DMS153 (cell line): Measurements from ENCODE around the gene MAK.
"Not testable (repeated sequence)": the region's sequence is repeated elsewhere in the genome, so short reads cannot be mapped to it uniquely, and the experiment has no call there.

Source experiments
- DNase-seq: peaks from one replicate; lab custom pipeline; 2025; lab: John Stamatoyannopoulos, UW

Gene MAK

GRCh38 chr6:10854922-10855632 is 16.7 kb upstream of the MAK start:
- DNase-seq, result no peak

GRCh38 chr6:10853849-10854300 is 15.5 kb upstream of the MAK start:
- DNase-seq, result not testable (repeated sequence)

- no peak for DNase-seq
Measured at GRCh38 chr6:10852361-10852960, 14.1 kb upstream of the MAK start.

- no peak for DNase-seq
Measured at GRCh38 chr6:10850728-10851127, 12.4 kb upstream of the MAK start.

- DNase-seq, result no peak
Measured at GRCh38 chr6:10849901-10850300, 11.6 kb upstream of the MAK start.

- DNase-seq, result no peak
Measured at GRCh38 chr6:10847684-10848083, 9.3 kb upstream of the MAK start.

GRCh38 chr6:10843554-10843953 is 5.2 kb upstream of the MAK start:
- DNase-seq, result no peak

GRCh38 chr6:10838794-10839333 is 525 bp upstream of the MAK start:
- no peak for DNase-seq

GRCh38 chr6:10837622-10837994 is 731 bp downstream of the MAK start:
- DNase-seq, result no peak

GRCh38 chr6:10837009-10837621 is 1.2 kb downstream of the MAK start:
- no peak for DNase-seq

- DNase-seq, result no peak
Measured at GRCh38 chr6:10834823-10835222, 3.5 kb downstream of the MAK start.

- DNase-seq, result no peak
Measured at GRCh38 chr6:10831609-10832008, 6.7 kb downstream of the MAK start.

- DNase-seq, result no peak
Measured at GRCh38 chr6:10824819-10825218, 13.5 kb downstream of the MAK start.

- DNase-seq, result no peak
Measured at GRCh38 chr6:10824297-10824696, 14.0 kb downstream of the MAK start.

GRCh38 chr6:10814176-10814575 is 24.2 kb downstream of the MAK start:
- not testable (repeated sequence) for DNase-seq

GRCh38 chr6:10809098-10809497 is 29.2 kb downstream of the MAK start:
- no peak for DNase-seq

- no peak for DNase-seq
Measured at GRCh38 chr6:10808376-10808775, 30.0 kb downstream of the MAK start.

GRCh38 chr6:10801224-10801848 is 37.0 kb downstream of the MAK start:
- DNase-seq, result no peak

- no peak for DNase-seq
Measured at GRCh38 chr6:10800810-10801209, 37.5 kb downstream of the MAK start.

GRCh38 chr6:10794239-10794638 is 44.1 kb downstream of the MAK start:
- DNase-seq, result no peak

GRCh38 chr6:10793695-10794094 is 44.6 kb downstream of the MAK start:
- DNase-seq, result no peak

- no peak for DNase-seq
Measured at GRCh38 chr6:10793035-10793434, 45.3 kb downstream of the MAK start.

GRCh38 chr6:10792101-10792500 is 46.2 kb downstream of the MAK start:
- no peak for DNase-seq
